Measurements from ENCODE around the gene TSPYL1.
"Not testable (repeated sequence)": the region's sequence is repeated elsewhere in the genome, so short reads cannot be mapped to it uniquely, and the experiment has no call there.

Gene TSPYL1

DNA sequence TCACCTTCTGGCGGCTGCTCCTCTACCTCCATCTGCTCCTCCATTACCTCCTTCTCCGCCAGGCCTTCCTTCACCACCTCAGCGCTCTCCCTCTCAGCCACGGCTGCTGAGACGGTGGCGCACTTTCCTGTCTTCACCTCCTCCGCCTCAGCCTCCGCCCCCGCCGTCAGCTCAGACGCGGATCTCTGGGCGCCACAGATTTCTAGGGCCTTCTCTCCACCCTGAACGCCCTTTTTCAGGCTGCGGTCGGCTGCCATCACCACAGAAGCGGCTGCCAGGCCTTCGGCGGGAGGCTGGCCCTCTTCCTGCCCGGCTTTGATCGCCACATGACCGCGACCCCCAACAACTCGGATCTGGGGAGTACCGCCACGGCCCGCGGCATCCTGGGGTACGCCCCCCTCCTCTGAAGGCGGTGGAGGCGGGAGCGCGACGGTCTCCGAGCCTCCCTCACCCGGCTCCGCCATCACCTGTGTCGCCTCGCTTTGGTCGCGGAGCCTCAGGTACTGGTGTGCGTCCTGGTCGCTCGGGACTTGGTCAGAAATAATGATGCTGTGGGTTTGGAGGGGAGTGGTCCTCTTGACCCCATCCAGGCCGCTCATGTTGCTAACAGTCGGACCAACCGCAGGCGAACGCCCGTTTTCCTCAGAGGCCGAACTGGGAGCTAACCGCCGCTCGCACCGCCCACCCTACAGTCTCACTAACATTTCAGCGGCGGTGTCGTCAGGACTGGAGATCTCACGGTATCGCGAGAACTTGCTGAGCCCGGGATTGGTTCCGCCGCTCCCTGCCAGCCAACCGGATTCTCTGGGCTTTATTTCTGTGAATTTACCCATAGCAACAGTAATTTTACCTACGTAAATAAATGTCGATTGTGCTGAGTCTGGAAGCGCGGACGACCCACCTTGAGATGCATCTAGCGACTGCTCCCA lies at the start of gene TSPYL1:
Gene TSPYL1, minus strand, starts transcription at position 699 of the 929 bp plus-strand sequence. Its CDS starts 100 bp downstream, at position 599.
- peak; percentile 84 for DNase-seq

- DNase-seq: no peak
These were observed 49.4 kb upstream of the TSPYL1 start for GRCh38 chr6:116329156-116329555.

- no peak for DNase-seq
These were observed 48.8 kb upstream of the TSPYL1 start for GRCh38 chr6:116328528-116328903.

GRCh38 chr6:116327803-116328527 lies 48.2 kb upstream of the TSPYL1 start:
- DNase-seq: no peak

- DNase-seq: no peak
These were observed 47.3 kb upstream of the TSPYL1 start for GRCh38 chr6:116326996-116327395.

GRCh38 chr6:116326181-116326671 lies 46.5 kb upstream of the TSPYL1 start:
- DNase-seq: no peak

GRCh38 chr6:116325634-116326132 lies 46.0 kb upstream of the TSPYL1 start:
- not testable (repeated sequence) for DNase-seq

- no peak for DNase-seq
These were observed 44.1 kb upstream of the TSPYL1 start for GRCh38 chr6:116323863-116324262.

DNA sequence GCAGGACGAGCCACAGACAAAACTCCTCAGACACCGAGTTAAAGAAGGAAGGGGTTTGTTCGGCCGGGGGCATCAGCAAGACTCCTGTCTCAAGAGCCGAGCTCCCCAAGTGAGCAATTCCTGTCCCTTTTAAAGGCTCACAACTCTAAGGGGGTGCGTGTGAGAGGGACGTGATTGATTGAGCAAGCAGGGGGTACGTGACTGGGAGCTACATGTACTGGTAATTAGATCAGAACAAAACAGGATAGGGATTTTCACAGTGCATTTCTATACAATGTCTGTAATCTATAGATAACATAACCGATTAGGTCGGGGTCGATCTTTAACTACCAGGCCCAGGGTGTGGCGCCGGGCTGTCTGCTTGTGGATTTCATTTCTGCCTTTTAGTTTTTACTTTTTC lies 42.2 kb upstream of the TSPYL1 start:
- not testable (repeated sequence) for DNase-seq

GRCh38 chr6:116316772-116317467 lies 37.2 kb upstream of the TSPYL1 start:
- no peak for DNase-seq

DNA sequence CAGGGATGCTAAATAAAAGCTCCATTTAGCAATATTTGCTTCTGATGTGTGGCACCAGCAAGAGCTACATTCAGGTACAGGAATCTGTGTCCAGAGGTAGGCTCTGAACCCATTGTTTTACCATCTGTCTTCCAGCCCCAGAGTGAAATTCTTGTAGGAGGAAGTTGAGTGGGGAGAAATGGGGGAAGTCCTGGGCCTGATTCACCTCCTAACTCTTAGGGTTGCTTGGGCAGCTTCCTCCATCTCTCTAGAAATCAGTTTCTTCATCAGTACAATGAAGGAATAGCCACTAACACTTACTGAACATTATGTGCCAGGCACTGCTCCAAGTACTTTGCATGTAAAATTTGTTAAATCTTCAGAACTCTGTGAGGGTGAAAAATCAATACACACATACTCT lies 35.1 kb upstream of the TSPYL1 start:
- DNase-seq: no peak

DNA sequence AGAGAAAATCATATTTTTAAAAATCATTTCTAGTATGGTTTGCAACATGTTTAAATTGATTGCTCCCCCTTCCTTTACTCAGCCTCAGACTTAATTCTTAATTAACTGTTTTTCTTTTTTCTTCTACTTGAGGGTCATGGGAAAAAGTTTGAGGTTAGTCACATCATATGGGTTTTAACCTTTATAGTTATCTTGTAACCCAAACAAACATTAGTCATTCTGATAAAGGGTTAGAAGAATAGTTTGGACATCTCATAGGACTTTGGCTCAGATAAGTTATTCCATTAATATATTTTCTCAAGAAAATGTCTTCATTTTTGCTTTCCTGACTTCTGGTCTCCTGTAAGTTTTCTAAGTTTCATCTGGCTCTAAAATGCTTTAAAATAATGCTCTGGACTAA lies 34.5 kb upstream of the TSPYL1 start:
- DNase-seq: no peak

GRCh38 chr6:116313101-116313776 lies 33.5 kb upstream of the TSPYL1 start:
- DNase-seq: no peak

GRCh38 chr6:116309657-116310056 lies 29.9 kb upstream of the TSPYL1 start:
- DNase-seq: no peak

DNA sequence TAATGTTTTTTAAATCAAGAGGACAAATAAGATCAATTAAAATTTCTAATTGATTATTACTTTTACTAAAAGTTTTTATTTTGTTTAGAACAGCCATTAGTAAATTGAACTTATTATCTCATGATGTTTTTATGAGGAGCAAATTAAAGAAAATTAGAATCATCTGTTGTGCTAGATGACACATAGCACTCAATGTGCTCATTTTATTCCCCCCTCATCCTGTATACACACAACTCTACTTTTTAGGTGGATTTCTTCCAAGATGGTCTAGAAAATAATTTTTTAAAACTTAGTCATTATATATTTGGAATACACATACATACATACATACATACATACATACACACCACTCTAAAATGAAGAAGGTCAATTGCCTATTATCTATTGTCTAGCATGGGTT lies 29.3 kb upstream of the TSPYL1 start:
- no peak for DNase-seq

DNA sequence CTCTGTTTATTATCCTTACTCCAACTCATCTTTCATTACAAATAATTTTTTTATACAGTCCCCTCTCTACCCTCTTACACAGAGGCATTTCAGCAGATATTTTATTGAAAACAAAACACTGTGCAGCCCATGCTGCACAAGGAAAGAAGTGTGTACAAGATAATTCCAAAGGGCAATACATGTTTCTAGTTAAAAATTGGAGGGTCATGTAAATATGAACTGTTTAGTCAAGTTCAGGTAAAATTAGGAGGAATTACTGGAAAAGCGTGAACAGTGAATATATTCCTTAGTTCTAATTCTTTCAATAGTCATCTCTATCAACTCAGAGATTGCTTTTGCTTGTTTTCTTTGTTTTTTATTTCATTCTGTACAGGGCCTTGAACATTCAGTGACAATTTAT lies 27.9 kb upstream of the TSPYL1 start:
- DNase-seq: no peak

GRCh38 chr6:116307001-116307400 lies 27.3 kb upstream of the TSPYL1 start:
- no peak for DNase-seq

- no peak for DNase-seq
These were observed 24.9 kb upstream of the TSPYL1 start for GRCh38 chr6:116304538-116305097.

DNA sequence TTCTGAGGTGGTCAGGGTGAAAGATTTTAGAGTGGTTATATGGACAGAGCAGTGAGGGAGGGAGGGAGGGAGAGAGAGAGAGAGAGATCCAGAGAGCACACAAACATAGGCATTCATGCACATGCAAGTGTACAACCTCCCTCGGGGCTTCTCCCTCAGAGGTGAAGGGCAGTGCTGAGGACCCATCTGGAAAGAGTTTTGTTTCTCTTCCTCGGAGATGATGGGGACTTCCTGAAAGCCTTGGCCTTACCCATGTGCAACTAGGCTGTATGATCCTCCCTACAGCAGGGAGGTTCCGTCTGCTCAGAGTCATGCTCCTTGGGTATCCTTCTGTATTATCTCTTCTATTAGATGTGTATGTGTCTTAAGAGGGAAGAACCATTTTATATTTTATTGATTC lies 21.4 kb upstream of the TSPYL1 start:
- no peak for DNase-seq

DNA sequence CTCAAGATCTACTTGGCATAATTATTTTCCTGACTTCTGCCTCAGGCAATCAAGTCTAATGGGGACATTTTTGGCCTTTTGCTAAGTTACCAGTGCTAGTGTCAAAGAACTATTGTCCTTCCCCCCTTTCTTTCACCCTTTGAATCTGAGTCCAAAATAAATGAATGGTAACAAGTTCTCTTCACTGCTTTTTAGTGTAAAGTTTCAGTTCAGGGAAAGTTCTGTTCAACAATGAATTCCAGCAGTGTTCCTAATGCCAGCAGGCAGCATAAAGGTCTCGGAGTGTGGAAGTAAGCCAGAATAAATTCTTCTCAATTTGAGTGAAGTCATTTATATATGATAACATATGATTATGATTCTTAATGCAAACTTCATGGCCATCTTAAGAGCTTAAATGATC lies 20.8 kb upstream of the TSPYL1 start:
- DNase-seq: no peak

GRCh38 chr6:116298973-116299372 lies 19.2 kb upstream of the TSPYL1 start:
- DNase-seq: no peak

DNA sequence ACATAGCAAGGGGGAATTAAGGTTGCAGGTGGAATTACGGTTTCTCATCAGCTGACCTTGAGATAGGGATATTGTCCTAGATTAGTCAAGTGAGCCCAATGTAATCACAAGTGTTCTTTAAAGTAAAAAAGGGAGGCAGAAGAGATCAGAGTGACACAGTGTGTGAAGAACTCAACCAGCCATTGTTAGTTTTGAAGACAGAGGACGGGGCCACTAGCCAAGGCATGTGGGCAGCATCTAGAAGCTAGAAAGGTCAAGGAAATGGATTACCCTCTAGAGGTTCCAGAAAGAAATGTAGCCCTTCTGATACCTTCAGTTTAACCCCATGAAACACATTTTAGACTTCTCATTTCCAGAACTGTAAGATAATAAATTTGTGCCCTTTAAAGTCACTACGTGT lies 18.5 kb upstream of the TSPYL1 start:
- no peak for DNase-seq

Data from NCI-H510A (cell line).